Measurements from ENCODE around the gene LPAR3.
"Not testable (repeated sequence)": the region's sequence is repeated elsewhere in the genome, so short reads cannot be mapped to it uniquely, and the experiment has no call there.

Gene LPAR3, protein sequence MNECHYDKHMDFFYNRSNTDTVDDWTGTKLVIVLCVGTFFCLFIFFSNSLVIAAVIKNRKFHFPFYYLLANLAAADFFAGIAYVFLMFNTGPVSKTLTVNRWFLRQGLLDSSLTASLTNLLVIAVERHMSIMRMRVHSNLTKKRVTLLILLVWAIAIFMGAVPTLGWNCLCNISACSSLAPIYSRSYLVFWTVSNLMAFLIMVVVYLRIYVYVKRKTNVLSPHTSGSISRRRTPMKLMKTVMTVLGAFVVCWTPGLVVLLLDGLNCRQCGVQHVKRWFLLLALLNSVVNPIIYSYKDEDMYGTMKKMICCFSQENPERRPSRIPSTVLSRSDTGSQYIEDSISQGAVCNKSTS

DNA sequence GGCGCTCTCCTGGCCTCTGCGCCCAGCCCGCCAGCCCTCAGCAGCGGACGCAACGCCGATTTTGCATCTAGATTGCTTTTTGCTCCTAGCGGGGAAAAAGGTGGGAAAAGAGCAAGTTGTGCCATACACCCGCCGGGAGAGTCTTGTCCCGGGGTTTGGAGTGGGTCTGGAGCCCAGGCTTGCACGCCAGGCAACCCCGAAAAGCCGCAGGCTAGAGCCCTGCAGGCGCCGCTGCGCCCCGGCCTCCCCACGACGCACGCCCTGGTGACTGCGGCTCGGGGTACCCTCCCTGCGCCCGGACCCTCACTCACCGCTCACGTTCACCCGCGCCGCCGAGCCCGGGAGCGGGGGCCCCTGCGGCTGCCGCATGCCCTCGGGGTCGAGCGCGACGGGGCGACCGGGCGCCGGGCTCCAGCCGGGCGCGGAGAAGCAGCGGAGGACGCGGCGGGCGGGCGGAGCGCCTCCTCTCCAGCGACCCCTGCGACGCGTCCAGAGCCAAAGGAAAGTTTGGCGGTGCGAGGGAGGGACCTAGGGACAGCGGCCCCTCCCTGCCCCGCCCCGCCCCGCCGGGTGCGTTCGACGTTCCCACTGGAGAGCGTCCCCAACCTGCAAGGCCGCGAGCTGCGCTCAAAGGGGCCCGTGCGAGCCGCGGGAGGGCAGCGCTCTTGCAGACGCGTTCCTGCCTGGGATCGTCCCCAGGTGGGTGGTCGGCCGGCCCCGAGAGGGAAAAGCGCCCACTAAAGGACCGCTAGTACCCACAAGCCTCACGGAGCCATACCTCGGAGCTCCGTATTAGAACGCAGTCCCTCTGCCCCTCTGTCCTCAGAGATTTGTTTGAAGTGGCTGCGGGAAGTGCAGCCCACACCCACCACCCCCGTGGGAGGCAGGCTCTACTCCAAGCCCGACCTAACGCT lies at the start of gene LPAR3:
Gene LPAR3, minus strand, starts transcription at position 502 of the 914 bp plus-strand sequence. CDS start 27,086 bp downstream, outside the sequence.
- DNase-seq: peak; percentile 10 to 14

DNA sequence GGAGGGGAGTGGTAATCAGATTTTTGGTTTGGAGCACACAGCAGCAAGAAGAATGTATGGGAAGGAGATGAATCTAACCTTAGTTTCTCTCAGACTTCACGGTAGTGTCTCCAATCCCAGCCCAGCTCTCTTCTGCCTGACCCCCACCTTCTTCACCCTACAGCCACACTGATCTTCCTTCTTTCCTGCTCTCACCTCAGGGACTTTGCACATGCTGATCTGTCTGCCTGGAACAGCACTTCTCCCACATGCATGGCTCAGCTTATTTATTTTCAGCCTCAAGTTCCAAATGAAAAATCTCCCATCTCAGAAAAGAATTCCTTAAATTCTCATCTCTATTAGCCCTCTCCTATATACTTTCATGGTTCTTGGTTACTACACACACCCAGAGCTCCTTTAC lies 48.8 kb upstream of the LPAR3 start:
- DNase-seq: no peak

DNA sequence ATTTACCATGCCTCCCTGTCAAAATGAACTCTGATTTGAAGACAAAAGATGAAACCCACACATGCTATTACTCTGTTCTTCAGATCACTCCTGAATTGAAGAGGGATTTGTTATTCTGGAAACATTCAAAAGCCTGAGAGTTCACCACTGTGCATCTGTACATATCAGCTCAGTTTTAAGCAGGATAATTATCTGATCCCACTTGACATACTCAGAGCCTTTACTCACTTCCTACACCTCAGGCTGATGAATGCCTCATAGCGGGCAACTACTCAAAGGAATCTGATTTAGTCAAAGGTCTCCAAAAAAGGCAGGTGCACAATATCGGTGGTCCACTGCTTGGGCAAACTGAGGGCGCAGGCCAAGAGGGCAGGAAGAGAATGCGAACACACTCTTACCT lies 47.5 kb upstream of the LPAR3 start:
- no peak for DNase-seq

- no peak for DNase-seq
Measured at GRCh38 chr1:84939761-84940160, 46.8 kb upstream of the LPAR3 start.

DNA sequence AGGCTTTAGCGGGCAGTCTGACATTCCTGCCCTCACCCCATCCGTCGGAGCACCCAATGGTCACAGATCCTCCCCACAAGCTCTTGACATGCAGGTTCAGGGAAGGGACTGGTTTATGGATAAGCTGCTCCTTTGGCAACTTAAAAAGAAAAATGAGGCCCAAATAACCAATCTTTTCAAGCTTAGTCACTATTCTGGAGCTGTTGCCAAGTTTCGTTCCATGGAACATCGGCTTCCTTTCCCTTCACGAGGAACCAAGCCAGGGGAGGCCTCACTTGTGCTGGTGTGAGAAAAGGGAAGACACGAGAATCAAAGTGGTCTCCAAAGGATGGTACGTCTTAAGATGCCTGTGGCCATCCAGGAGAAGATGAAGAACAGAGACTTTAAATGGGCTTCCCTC lies 46.1 kb upstream of the LPAR3 start:
- no peak for DNase-seq

DNA sequence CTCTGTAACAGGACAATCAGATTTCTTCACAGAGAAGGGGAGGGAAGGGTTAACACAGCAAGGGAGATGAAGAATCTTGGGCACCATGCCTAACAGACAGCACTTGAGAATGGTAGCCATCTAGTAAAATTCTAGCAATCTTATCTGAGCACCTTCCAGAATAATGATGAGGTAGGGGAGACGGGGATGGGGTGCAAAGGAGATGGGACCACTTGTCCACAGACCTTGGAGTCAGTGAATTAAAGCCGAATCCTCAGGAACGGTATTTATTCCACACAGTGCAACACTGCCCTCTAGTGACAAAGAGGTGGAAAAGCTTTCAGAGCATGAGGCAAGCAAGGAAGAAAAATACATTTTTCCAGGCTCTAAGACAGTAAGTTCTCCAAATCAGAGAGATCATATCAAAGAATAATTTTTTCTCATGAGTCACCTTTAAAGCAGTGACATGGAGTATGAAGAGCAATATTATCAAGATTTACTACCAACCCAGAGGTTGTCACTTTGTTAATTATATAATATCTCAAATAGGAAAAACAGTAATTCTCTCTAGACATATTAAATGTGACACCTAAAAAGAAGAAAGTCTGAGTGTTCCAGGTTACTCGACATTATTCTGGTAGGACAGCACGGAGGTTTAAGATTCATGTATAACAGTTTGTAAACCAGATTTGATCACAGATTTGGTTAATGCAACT lies 43.3 kb upstream of the LPAR3 start:
- DNase-seq: peak; percentile 18 to 40

DNA sequence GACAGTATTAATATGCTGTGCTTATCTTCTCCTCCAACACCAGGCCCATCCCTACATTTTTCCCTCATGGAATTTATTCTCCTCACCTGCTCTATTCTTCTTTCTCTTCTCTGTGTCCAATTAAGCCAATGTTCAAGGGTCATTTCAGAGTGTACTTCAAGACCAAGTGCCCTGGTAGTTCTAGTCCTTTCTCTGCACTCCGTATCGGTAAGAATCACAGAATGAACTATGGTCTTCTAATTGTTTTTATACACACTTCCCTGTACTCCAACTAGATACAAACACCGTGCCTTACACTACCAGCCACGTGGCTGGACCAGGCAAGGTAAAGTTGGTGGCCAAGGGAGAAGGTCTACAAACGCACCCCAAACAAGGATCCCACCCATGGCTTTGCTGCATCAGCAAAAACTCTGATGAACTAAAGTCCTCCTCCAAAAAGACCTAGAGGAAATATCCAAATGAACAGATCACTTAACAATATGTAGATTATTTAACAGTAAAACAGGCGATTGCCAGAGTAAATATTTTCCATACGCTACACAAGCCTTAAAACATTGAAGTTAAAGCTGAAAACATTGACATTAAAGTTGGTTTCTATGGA lies 40.1 kb upstream of the LPAR3 start:
- no peak for DNase-seq

DNA sequence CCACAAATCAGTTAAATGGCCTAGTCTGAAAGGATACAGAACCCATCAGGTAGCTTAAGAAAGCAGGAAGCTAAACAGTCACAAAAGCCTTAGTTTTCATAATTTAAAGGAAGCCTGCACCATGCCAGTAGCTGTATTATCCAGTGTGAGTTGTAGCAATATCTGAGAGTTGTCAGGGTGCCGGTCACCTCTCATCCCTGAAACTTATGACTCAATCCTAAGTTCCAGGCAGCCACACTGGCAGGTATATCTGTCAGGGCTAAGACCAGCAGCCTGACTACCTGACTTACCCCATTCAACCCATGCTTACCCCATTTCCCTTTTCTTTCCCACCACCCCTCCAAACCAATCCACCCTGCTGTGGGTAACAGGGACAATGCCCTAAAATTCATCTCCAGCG lies 37.8 kb upstream of the LPAR3 start:
- DNase-seq: no peak

- DNase-seq: no peak
Measured at GRCh38 chr1:84930329-84930728, 37.3 kb upstream of the LPAR3 start.

GRCh38 chr1:84929581-84929980 lies 36.6 kb upstream of the LPAR3 start:
- DNase-seq: no peak

DNA sequence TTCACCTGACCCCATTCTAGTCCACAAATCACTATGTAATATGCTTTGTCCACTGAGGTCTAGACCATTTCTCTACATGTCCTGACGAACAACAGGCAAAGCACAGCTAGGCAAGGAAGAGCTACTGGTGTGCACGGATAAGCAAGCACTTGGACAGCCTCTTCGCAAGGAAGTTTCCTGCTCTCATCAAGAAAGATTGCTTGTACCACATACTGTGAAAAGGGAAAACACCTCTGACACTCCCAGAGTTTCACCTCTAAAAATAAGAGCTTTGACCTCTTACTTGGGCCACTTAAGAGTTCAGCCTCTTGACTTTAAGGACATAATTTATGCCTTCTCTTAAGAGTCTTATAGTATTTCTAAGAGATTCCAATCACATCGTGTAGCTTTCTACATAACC lies 36.0 kb upstream of the LPAR3 start:
- no peak for DNase-seq

- no peak for DNase-seq
Measured at GRCh38 chr1:84923317-84923716, 30.3 kb upstream of the LPAR3 start.

DNA sequence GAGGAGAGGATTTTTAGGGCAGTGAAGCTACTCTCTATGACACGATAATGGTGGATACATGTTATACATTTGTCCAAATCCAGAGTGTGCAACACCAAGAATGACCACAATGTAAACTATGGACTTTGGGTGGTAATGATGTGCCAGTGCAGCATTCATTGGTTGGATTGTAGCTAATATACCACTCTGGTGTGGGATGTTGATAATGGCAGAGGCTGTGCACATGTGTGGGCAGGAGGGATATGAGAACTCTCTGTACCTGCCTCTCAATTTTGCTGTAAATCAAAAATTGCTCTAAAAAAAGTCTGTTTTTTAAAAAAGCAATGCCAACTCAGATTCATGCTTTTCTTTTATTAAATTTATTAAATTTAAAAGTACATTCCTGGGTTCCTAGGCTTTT lies 27.2 kb upstream of the LPAR3 start:
- DNase-seq: no peak

DNA sequence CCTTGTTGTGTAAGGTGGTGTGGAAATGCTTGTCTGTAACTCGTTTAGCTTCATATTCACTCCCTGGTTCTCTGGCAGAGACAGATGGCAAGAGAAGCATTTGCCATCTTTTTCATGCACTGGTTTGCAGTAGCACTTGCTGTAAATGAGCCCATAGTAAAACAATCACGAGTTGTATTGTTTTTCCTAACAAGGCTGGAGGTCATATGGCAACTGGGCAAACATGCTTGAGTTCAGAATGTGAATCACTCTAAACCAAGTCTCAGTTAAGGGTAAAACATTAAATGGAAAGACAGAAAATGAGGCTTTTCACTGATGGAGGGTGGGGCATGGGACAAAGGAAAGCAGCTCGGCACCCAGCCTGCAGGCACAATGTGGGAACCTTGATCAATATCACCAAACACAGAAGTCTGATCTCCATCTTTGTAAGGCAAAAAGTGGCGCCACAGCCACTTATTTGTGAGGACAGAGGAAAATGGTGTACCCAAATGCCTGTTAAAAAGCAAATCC lies 26.5 kb upstream of the LPAR3 start:
- DNase-seq: no peak

DNA sequence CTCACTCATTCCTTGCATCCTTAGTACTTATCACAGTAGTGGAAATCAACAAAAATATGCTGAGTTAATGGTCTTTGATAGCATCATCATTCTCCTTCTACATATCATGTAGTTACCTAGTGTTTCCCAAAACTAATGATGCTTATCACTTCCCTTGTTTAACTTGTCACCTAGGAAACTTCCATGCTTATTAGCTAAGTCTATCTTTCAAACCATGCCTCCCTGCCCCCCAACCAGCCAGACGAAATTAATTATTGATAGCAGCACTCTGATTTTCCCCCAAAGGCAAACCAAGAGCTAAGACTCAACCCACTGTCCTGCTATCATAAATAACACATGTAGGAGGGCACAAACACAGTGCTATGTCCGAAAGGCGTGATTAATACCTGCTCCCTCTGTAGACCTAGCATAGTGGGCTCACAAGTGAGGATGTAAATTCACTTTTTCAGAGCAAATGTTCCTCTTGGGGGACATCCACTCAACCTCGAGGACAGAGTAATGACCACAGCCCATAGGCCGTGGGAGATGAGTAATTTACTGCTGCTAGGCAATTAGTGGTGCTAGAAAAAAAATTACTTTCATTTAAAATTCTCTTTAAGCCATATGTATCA lies 25.8 kb upstream of the LPAR3 start:
- no peak for DNase-seq

- DNase-seq: no peak
Measured at GRCh38 chr1:84916897-84917296, 23.9 kb upstream of the LPAR3 start.

DNA sequence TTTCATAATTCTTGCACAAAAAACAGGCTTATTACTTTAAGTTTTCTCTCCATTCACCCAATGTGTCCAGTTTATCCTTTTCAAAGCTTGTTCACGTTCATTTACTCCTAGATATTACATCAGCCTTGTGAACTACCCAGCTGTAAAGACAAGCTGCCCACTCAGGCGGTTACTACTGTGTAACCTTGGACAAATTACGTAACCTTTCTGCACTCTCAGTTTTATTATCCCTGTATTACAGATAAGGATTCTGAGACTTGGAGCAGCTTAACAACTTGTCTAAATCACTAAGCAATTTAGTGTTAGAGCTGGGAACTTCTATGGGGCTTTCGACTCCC lies 20.5 kb upstream of the LPAR3 start:
- DNase-seq: no peak

GRCh38 chr1:84912726-84913554 lies 19.9 kb upstream of the LPAR3 start:
- DNase-seq: no peak

DNA sequence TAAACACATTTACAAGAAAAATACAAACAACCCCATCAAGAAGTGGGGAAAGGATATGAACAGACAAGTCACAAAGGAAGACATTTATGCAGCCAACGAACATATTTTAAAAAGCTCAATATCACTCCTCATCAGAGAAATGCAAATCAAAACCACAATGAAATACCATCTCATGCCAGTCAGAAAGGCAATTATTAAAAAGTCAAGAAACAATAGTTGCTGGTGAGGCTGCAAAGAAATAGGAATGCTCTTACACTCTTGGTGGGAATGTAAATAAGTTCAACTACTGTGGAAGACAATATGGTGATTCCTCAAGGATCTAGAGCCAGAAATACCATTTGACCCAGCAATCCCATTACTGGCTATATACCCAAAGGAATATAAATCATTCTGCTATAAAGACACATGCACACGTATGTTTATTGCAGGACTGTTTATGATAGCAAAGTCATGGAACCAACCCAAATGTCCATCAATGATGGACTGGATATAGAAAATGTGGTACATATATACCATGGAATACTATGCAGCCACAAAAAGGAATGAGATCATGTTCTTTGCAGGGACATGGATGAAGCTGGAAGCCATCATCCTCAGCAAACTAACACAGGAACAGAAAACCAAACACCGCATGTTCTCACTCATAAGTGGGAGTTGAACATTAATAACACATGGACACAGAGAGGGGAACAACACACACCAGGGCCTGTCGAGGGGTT lies 15.9 kb upstream of the LPAR3 start:
- DNase-seq: not testable (repeated sequence)

GRCh38 chr1:84907095-84907827 lies 14.3 kb upstream of the LPAR3 start:
- DNase-seq: no peak

All from activated CD4-positive, alpha-beta T cell treated with anti-CD3 and anti-CD28 coated beads for 4 hours (primary cell).